ENCODE data around the gene PRR5.

PRR5 gene

DNA sequence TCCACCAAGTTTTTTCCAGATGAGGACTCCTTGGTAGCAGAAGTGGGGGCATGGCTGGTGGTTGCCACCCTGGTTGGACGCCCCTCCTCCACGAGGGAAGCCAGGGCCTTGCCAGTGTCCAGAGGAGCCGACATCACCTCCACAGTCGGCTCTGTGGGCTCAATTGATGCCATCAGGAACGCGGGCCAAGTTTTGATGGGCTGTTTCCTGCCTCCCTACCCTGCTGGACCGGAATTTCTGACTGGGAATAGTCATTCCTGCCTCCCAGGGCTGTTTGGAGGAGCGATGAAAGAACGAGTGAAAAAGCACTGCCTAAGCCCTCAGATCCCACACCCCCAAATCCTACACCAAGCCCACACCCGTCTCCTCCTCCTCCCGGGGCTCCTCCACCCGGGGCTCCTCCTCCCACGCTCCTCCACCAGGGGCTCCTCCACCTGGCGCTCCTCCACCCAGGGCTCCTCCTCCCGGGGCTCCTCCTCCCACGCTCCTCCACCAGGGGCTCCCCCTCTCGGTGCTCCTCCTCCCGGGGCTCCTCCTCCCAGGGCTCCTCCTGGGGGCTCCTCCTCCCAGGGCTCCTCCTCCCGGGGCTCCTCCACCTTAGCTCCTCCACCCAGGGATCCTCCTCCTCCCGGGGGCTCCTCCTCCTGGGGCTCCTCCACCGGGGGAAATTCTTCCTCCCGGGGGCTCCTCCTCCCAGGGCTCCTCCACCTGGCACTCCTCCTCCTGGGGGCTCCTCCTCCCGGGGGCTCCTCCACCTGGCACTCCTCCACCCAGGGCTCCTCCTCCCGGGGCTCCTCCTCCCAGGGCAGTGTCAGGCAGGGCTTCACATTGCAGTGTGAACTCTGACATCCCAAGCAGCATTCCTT, 10.0 kb upstream of the PRR5 start:
- H3K27ac ChIP-seq: no peak overlapping the region
- peaks cover 23% of the 10 kb centered on the region for H3K4me1 ChIP-seq
- H3K4me3 ChIP-seq: no peak overlapping the region
- H3K9ac ChIP-seq: no peak overlapping the region
- H4K20me1 ChIP-seq: no peaks in the 10 kb centered on the region
- no peaks in the 10 kb centered on the region for H3K36me3 ChIP-seq
- H3K4me2 ChIP-seq: no peak overlapping the region
- no peaks in the 10 kb centered on the region for H3K9me3 ChIP-seq
- H3K27me3 ChIP-seq: no peaks in the 10 kb centered on the region
- TF ChIP-seq Cebpa-rat (IDR thresholded peaks at IDR 0.05): no peak

GRCh38 chr22:44692662-44693007, 9.4 kb upstream of the PRR5 start:
- no peak for TF ChIP-seq Cebpa-rat (IDR thresholded peaks at IDR 0.05)
- H3K9ac ChIP-seq: no peak overlapping the region
- no peaks in the 10 kb centered on the region for H3K9me3 ChIP-seq
- peaks cover 29% of the 10 kb centered on the region for H3K4me1 ChIP-seq
- no peak overlapping the region for H3K4me2 ChIP-seq
- H3K36me3 ChIP-seq: no peaks in the 10 kb centered on the region
- H4K20me1 ChIP-seq: no peaks in the 10 kb centered on the region
- no peaks in the 10 kb centered on the region for H3K27me3 ChIP-seq
- H3K27ac ChIP-seq: no peak overlapping the region
- H3K4me3 ChIP-seq: no peak overlapping the region

DNA sequence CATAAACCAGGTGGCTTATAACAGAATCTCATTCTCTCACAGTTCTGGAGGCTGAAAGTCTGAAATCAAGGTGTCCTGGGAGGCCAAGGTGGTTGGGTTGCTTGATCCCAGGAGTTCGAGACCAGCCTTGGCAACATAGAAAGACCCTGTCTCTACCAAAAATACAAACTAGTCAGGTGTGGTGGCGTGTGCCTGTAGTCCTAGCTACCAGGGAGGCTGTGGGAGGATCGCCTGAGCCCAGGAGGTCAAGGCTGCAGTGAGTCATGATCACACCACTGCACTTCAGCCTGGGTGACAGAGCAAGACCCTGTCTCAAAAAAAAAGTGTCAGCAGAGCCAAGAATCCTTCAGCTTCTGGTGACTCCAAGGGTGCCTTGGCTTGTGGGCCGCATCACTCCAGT, 8.9 kb upstream of the PRR5 start:
- Histone ChIP-seq H3K4me1 (peaks cover 34% of the 10 kb centered on the region), H3K27me3 (no peaks in the 10 kb centered on the region), H3K9ac (no peak overlapping the region), H3K4me2 (no peak overlapping the region), H3K4me3 (no peak overlapping the region), H3K9me3 (no peaks in the 10 kb centered on the region), H3K36me3 (no peaks in the 10 kb centered on the region), H3K27ac (no peak overlapping the region), H4K20me1 (no peaks in the 10 kb centered on the region)
- TF ChIP-seq Cebpa-rat (IDR thresholded peaks at IDR 0.05): no peak

GRCh38 chr22:44693756-44694155, 8.2 kb upstream of the PRR5 start:
- Histone ChIP-seq H3K4me3 (no peak overlapping the region), H3K9me3 (no peaks in the 10 kb centered on the region), H4K20me1 (no peaks in the 10 kb centered on the region), H3K9ac (no peak overlapping the region), H3K27me3 (no peaks in the 10 kb centered on the region), H3K36me3 (no peaks in the 10 kb centered on the region), H3K4me1 (peaks cover 40% of the 10 kb centered on the region), H3K4me2 (no peak overlapping the region), H3K27ac (no peak overlapping the region)
- no peak for TF ChIP-seq Cebpa-rat (IDR thresholded peaks at IDR 0.05)

- Histone ChIP-seq H3K4me1 (peaks cover 56% of the 10 kb centered on the region), H3K9ac (peak overlapping the region; percentile 55; the same call in 1 of the 2 replicates), H3K36me3 (no peaks in the 10 kb centered on the region), H3K4me2 (peak overlapping the region; percentile 90), H3K27me3 (no peaks in the 10 kb centered on the region), H4K20me1 (peaks cover 4% of the 10 kb centered on the region), H3K4me3 (no peak overlapping the region), H3K9me3 (no peaks in the 10 kb centered on the region), H3K27ac (peak overlapping the region; percentile 70)
- TF ChIP-seq Cebpa-rat (IDR thresholded peaks at IDR 0.05): no peak
Measured at GRCh38 chr22:44697423-44698141, 4.4 kb upstream of the PRR5 start.

DNA sequence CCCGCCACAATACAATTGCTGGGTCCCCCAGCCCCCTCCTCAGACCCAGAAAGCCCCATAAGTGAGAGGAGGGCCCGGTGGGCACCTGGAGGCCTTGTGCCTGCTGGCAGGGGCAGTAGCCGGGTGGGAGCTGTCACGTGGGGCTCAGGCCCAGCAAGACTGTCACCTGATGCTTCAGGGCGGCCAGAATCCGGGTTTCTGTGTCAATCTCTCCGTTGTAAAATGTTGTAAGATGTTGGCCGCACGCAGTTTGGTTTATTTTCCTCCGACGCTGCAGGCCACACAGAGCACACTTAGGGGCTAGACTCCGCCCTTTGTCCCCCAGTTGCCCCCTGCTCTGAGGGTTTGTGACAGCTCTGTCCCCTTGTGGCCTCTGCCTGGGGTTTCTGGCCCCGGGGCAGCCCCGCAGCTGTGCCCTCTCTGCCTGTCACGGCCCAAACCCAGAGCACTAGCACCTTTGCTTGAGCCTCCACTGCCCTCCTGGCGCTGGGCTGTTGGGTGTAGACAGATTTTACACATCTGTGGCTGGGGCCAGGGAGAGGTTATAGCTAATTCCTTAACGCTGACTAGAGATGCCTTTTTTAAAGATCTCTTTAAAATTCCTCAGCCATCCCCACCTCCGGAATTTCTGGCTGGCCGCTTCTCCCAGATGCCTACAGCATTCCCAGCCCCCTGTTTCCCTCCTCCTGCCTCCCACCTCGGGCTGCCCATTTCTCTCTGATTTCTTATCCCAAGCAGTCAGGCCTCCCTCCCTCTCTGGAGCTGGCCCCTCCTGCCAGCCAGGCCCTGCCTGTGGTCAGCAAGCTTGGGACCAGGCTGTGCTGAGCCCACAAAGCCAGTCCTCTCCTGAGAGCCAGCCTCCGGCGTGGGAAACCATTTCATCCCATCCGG, 3.2 kb upstream of the PRR5 start:
- Histone ChIP-seq H3K4me2 (peak overlapping the region; percentile 90), H3K9ac (peak overlapping the region; percentile 55), H3K4me1 (peaks cover 64% of the 10 kb centered on the region), H3K36me3 (no peaks in the 10 kb centered on the region), H4K20me1 (peaks cover 16% of the 10 kb centered on the region), H3K4me3 (no peak overlapping the region), H3K27ac (peak overlapping the region; percentile 70), H3K27me3 (no peaks in the 10 kb centered on the region), H3K9me3 (no peaks in the 10 kb centered on the region)
- no peak for TF ChIP-seq Cebpa-rat (IDR thresholded peaks at IDR 0.05)

DNA sequence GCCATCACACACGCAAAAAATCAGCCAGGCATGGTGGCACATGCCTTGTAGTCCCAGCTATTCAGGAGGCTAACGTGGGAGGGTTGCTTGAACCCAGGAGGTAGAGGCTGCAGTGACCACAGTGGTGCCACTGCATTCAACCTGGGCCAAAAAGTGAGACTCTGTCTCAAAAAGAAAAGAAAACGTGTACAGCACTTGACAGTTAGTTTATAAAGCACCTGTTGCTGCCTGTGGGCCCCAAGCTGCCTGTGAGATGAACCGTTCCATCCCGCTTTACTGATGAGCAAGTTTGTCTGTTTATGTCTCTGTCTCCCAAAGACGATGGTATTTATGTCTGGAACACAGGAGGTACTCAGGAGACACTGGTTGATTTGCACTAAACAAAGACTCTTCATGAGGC, 1.5 kb upstream of the PRR5 start:
- Histone ChIP-seq H3K4me2 (peak overlapping the region; percentile 90), H3K4me3 (no peak overlapping the region), H3K27ac (peak overlapping the region; percentile 13; the same call in 1 of the 2 replicates), H3K36me3 (0 out of 2 replicates have a peak, but pooled peaks cover 6% of the 10 kb centered on the region), H3K27me3 (no peaks in the 10 kb centered on the region), H3K9me3 (no peaks in the 10 kb centered on the region), H3K9ac (no peak overlapping the region), H4K20me1 (peaks cover 32% of the 10 kb centered on the region), H3K4me1 (peaks cover 75% of the 10 kb centered on the region)
- no peak for TF ChIP-seq Cebpa-rat (IDR thresholded peaks at IDR 0.05)

DNA sequence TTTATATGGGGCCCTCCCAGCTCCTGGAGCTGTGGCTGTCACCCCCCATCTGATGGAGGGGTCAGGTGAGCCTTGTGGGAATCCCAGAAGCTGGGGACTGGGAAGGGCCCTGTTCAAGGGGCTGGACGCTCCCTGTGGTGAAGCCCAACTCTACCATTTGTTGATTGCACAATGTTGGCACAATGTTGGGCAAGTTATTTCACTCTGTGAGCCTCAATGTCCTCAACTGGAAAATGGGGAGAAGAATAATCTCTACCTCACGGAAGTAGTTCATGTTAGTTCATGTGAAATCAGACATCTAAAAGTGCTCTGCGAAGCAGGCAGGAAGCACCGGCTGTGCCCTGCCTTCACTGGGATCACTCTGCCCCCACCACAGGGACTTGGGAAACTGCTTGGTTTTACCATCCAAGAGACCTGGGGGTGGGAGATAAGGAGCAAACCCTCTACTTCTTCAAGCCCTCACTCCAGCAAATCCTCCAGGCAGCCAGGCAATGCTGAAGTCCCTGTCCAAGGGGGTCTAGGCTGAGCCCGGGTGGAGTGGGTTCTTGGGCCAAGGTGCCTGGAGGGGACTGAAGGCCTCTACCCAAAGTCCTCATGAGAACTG, 715 bp upstream of the PRR5 start:
- Histone ChIP-seq H3K9me3 (no peaks in the 10 kb centered on the region), H3K27me3 (no peaks in the 10 kb centered on the region), H3K4me1 (peaks cover 81% of the 10 kb centered on the region), H3K27ac (peak overlapping the region; percentile 92), H3K4me2 (peak overlapping the region; percentile 90), H3K36me3 (peaks cover 12% of the 10 kb centered on the region; the same call in 1 of the 2 replicates), H4K20me1 (peaks cover 41% of the 10 kb centered on the region), H3K9ac (peak overlapping the region; percentile 69), H3K4me3 (0 out of 2 replicates have a peak overlapping the region, but pooled peaks have one; percentile 24)
- TF ChIP-seq Cebpa-rat (IDR thresholded peaks at IDR 0.05): peak; percentile 62; the same call in 1 of the 2 replicates
